Mesothelial cell of epicardium (in vitro differentiated cells): ENCODE results near the gene PRR3. TPM values are rescaled to one million over a fixed set of nuclear protein-coding genes. Genes with fewer than 3 reads are reported as not detected.
A peak's percentile ranks its signal among the peaks of the same experiment; 100 is the strongest.

ENCODE experiments used
- DNase-seq, 2 experiments: peaks; one replicate each; pipeline ENCODE4 v3.0.0; 2021; ENCODE audit warnings: low spot score in 2 of 2; ENCODE audit not compliant: unreplicated experiment in 2 of 2
- H3K27ac Mint-ChIP-seq: 2 replicates; pipeline ENCODE4 v1.8.0; 2021; ENCODE audit warnings: mixed read lengths
- H3K27me3 Mint-ChIP-seq: 2 replicates; pipeline ENCODE4 v1.8.0; 2021; ENCODE audit warnings: low read depth, mixed read lengths
- H3K36me3 Mint-ChIP-seq: 2 replicates; pipeline ENCODE4 v1.8.0; 2021; ENCODE audit warnings: mixed read lengths
- H3K4me1 Mint-ChIP-seq: 2 replicates; pipeline ENCODE4 v1.8.0; 2021; ENCODE audit warnings: mixed read lengths
- H3K4me3 Mint-ChIP-seq: 2 replicates; pipeline ENCODE4 v1.8.0; 2021; ENCODE audit warnings: mild to moderate bottlenecking, moderate library complexity, mixed read lengths
- H3K9me3 Mint-ChIP-seq: 2 replicates; pipeline ENCODE4 v1.8.0; 2021; ENCODE audit warnings: mixed read lengths
- total RNA-seq: library from RNA; stranded (reverse); gene quantifications from 3 replicates; pipeline ENCODE4 v1.2.1, GENCODE V29; 2021
- TF ChIP-seq, protein P1 (sequence below): fragments of 200-600 bp; sonication (generic); IDR thresholded peaks from one replicate; pipeline ENCODE4 v1.5.0; 2021; ENCODE audit warnings: antibody characterized with exemption; ENCODE audit not compliant: unreplicated experiment

The PRR3 gene
- total RNA-seq, 1 donor from 2014 or later = 25.5 TPM

DNA sequence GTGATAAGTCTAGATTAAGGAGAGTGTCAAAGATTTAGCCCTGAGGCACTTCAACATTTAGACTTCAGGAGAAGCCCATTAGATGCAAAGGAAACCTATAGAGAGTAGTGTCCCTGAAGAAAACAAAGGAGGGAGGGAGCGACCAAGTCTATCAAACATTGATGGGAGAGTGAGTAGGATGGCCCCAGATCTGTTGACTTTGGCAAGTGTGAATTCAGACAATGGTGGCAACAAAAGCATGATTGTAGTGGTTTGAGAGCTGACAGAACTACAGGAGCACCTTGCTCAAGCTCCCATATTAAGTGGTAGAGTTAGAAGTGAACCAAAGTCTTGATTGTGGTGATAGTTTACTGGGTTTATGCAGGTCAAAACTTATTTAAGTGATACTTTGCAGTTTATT lies 13.2 kb downstream of the PRR3 start:
- no peaks in the 10 kb centered on the region for H3K27me3 Mint-ChIP-seq
- peak overlapping the region; percentile 95 for H3K4me3 Mint-ChIP-seq
- no peaks in the 10 kb centered on the region for H3K9me3 Mint-ChIP-seq
- H3K36me3 Mint-ChIP-seq = no peaks in the 10 kb centered on the region
- H3K4me1 Mint-ChIP-seq = peaks cover 50% of the 10 kb centered on the region
- peak overlapping the region; percentile 36 for H3K27ac Mint-ChIP-seq
- TF ChIP-seq, protein P1, sequence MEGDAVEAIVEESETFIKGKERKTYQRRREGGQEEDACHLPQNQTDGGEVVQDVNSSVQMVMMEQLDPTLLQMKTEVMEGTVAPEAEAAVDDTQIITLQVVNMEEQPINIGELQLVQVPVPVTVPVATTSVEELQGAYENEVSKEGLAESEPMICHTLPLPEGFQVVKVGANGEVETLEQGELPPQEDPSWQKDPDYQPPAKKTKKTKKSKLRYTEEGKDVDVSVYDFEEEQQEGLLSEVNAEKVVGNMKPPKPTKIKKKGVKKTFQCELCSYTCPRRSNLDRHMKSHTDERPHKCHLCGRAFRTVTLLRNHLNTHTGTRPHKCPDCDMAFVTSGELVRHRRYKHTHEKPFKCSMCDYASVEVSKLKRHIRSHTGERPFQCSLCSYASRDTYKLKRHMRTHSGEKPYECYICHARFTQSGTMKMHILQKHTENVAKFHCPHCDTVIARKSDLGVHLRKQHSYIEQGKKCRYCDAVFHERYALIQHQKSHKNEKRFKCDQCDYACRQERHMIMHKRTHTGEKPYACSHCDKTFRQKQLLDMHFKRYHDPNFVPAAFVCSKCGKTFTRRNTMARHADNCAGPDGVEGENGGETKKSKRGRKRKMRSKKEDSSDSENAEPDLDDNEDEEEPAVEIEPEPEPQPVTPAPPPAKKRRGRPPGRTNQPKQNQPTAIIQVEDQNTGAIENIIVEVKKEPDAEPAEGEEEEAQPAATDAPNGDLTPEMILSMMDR = no peak
- no peak for DNase-seq

DNA sequence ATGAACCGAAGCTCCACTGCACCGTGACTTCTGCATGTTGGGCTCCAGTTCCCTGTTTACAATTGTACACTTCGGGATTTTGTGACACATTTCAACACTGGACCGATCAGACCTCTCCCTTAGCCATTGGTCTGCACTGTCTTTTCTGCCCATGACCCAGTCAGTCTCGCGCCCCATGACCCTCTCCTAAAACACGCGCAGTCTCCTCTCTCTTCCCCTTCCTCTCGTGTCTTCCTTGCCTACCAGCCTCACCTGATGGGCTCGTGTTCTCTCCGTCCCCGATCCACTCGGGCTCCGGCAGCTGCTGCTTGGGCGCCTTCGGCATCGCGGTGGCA lies 13.6 kb downstream of the PRR3 start:
- TF ChIP-seq, protein P1 = no peak
- no peak for DNase-seq
- H3K36me3 Mint-ChIP-seq = no peaks in the 10 kb centered on the region
- peak overlapping the region; percentile 100 for H3K27ac Mint-ChIP-seq
- peaks cover 48% of the 10 kb centered on the region for H3K4me1 Mint-ChIP-seq
- H3K27me3 Mint-ChIP-seq = no peaks in the 10 kb centered on the region
- H3K9me3 Mint-ChIP-seq = no peaks in the 10 kb centered on the region
- peak overlapping the region; percentile 95 for H3K4me3 Mint-ChIP-seq

DNA sequence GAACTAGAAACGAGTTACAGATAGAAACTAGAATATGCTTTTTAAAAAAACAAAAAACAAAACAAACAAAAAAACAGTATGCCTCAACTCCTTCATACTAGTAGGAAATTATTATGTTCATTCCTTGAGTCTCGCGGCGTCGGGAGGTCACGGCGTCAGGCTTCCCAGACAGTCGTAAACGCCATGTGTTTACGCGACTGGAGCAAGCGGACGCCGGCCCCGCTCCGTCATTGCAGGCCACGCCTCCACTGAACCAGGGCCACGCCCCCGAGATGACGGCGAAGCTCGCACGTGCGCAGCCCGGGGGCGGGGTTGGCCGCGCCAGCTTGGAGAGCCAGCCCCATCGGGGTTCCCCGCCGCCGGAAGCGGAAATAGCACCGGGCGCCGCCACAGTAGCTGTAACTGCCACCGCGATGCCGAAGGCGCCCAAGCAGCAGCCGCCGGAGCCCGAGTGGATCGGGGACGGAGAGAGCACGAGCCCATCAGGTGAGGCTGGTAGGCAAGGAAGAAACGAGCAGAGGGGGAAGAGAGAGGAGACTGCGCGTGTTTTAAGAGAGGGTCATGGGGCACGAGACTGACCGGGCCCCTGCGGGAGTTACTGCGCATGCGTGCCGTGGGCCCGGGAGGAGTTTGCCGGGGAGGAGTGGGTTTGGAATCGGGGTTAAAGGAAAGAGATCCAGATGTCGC lies 14.1 kb downstream of the PRR3 start, which contains the start of gene ABCF1:
Gene ABCF1, plus strand, starts transcription at position 368 of the 687 bp plus-strand sequence. Its CDS starts 46 bp downstream, at position 414.
- peak; percentile 98 to 100 for DNase-seq
- TF ChIP-seq, protein P1 = no peak
- Mint-ChIP-seq H3K4me1 (peaks cover 48% of the 10 kb centered on the region), H3K4me3 (peak within 1 kb of the TSS; percentile 95), H3K9me3 (no peaks in the 10 kb centered on the region), H3K27me3 (no peaks in the 10 kb centered on the region), H3K36me3 (no peaks in the 10 kb centered on the region), H3K27ac (peak within 1 kb of the TSS; percentile 100)

DNA sequence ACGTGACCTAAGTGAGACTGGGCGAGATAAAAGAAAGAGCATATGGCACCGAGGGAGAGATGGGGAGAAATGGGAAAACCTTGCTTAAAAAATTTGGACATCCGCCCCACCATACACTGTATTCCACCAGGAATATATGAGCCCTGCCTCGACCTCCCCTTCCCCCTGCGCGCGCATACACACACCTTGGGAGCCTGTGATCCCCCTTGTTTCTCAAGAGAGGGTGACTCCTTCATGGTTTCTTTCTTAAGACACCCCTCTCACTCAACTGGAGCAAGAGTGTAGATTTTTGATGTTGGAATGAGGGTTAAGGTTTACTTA lies 14.6 kb downstream of the PRR3 start:
- Mint-ChIP-seq H3K9me3 (no peaks in the 10 kb centered on the region), H3K27ac (peak overlapping the region; percentile 100), H3K36me3 (no peaks in the 10 kb centered on the region), H3K4me3 (peak overlapping the region; percentile 95), H3K4me1 (peaks cover 48% of the 10 kb centered on the region), H3K27me3 (no peaks in the 10 kb centered on the region)
- no peak for DNase-seq
- TF ChIP-seq, protein P1 = no peak

DNA sequence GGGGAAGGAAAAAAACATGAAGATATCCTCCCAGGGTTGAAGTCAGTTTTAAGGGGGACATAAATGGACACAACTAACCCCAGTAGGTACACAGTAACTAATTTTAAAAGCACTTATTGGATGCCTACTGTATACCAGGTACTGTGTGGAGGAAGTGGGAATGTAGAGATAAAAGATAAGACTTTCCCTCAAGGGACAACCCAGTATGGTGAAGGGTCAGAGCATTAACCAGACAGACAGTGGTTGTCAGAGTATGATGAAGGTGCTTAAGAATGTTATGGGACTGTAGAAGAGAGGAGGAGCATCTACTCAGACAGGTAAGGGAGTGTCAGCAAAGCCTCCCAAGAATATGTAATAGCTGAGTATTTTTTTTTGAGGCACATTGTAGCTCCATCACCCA lies 15.1 kb downstream of the PRR3 start:
- peak overlapping the region; percentile 100 for H3K27ac Mint-ChIP-seq
- no peak for DNase-seq
- H3K36me3 Mint-ChIP-seq = peaks cover 2% of the 10 kb centered on the region
- H3K4me3 Mint-ChIP-seq = peak overlapping the region; percentile 95
- H3K9me3 Mint-ChIP-seq = no peaks in the 10 kb centered on the region
- no peaks in the 10 kb centered on the region for H3K27me3 Mint-ChIP-seq
- TF ChIP-seq, protein P1 = no peak
- H3K4me1 Mint-ChIP-seq = peaks cover 48% of the 10 kb centered on the region
